HepG2 (cell line): ENCODE results near the gene UBE2H.

Experiments used
- JUN ChIP-seq: sonication (generic); formaldehyde crosslinking; IDR thresholded peaks from 2 replicates; pipeline ENCODE4 v1.4.0; 2020; ENCODE audit warnings: mild to moderate bottlenecking, missing genetic modification reagents
- PHF8 ChIP-seq: sonication (generic); formaldehyde crosslinking; IDR thresholded peaks from 2 replicates; pipeline ENCODE4 v1.5.0; 2020; ENCODE audit warnings: missing genetic modification reagents
- TAF1 ChIP-seq: sonication (generic); formaldehyde crosslinking; IDR thresholded peaks from 2 replicates; pipeline ENCODE4 v1.4.0; 2020; ENCODE audit warnings: missing genetic modification reagents

DNA sequence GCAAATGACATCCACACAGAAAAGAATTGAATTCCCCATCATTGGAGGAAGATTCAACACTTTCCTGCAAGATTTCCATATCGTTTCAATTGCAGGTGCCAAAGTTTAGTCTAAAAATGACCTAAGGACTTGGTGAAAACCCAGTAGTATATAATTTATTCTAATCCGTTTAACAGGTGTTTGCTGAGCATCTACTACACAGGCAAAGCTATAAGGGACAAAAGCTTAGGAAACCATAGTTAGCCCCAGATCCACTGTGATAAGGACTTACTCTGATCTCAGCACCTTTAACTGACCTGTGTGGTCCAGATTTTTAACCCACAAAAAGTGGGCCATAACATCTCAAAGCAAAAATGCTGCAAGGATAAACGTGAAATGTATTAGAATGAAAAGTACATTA is 19.1 kb downstream of the UBE2H start:
- TF ChIP-seq JUN (CRISPR knock-in tag) (no peak), TAF1 (CRISPR knock-in tag) (no peak), PHF8 (no peak)
